H54 (cell line): ENCODE results near the gene MRC2.
A peak's percentile ranks its signal among the peaks of the same experiment; 100 is the strongest.
"Not testable (repeated sequence)": the region's sequence is repeated elsewhere in the genome, so short reads cannot be mapped to it uniquely, and the experiment has no call there.

ENCODE experiments used
- DNase-seq: peaks from one replicate; pipeline ENCODE4 v3.0.0; 2011; ENCODE audit warnings: low spot score, mixed read lengths; ENCODE audit not compliant: insufficient read length
- FAIRE-seq: peaks from 3 replicates; lab custom pipeline; 2011; peaks lifted over from hg19 to GRCh38; lab: Jason Lieb, UNC
- POLR2A ChIP-seq: IDR thresholded peaks from 2 replicates; pipeline ENCODE4 v1.6.1; 2011; ENCODE audit warnings: low read depth, mild to moderate bottlenecking, low read length

The MRC2 gene, protein sequence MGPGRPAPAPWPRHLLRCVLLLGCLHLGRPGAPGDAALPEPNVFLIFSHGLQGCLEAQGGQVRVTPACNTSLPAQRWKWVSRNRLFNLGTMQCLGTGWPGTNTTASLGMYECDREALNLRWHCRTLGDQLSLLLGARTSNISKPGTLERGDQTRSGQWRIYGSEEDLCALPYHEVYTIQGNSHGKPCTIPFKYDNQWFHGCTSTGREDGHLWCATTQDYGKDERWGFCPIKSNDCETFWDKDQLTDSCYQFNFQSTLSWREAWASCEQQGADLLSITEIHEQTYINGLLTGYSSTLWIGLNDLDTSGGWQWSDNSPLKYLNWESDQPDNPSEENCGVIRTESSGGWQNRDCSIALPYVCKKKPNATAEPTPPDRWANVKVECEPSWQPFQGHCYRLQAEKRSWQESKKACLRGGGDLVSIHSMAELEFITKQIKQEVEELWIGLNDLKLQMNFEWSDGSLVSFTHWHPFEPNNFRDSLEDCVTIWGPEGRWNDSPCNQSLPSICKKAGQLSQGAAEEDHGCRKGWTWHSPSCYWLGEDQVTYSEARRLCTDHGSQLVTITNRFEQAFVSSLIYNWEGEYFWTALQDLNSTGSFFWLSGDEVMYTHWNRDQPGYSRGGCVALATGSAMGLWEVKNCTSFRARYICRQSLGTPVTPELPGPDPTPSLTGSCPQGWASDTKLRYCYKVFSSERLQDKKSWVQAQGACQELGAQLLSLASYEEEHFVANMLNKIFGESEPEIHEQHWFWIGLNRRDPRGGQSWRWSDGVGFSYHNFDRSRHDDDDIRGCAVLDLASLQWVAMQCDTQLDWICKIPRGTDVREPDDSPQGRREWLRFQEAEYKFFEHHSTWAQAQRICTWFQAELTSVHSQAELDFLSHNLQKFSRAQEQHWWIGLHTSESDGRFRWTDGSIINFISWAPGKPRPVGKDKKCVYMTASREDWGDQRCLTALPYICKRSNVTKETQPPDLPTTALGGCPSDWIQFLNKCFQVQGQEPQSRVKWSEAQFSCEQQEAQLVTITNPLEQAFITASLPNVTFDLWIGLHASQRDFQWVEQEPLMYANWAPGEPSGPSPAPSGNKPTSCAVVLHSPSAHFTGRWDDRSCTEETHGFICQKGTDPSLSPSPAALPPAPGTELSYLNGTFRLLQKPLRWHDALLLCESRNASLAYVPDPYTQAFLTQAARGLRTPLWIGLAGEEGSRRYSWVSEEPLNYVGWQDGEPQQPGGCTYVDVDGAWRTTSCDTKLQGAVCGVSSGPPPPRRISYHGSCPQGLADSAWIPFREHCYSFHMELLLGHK (N-terminal part only)

DNA sequence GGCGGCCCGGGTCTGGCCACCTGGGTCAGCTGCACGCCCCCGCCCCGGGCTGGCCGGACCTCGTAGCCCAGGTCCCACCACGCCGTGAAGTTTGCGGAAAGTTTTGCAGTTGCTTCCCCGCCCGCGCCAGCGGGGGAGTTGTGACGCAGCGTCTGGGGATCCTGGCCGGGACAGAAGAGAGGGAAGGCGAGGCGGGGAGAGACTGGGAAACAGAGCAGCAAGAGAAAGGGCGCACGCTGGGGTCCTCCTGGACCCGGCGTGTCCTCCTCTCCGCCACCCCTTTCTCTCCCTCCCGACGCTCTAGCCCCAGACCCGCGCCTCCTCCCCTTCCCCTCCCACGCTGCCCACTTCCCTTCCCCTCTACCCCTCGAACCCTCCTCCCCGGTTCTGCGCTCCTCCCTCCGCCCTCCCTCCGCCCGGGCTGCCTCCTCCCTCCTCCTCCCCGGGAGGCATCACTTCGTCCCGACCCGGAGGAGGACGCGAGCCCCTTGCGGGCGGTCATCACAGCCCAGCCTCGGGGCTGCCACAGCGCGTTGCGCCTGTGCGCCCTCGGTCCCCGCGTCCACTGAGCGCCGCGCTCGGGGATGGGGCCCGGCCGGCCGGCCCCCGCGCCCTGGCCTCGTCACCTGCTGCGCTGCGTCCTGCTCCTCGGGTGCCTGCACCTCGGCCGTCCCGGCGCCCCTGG is at the start of gene MRC2:
Gene MRC2, plus strand, starts transcription at position 452 of the 685 bp plus-strand sequence. Its CDS starts 133 bp downstream, at position 585.
- DNase-seq (peak; percentile 87), FAIRE-seq (no peak)
- peak; percentile 56 for TF ChIP-seq POLR2A

DNA sequence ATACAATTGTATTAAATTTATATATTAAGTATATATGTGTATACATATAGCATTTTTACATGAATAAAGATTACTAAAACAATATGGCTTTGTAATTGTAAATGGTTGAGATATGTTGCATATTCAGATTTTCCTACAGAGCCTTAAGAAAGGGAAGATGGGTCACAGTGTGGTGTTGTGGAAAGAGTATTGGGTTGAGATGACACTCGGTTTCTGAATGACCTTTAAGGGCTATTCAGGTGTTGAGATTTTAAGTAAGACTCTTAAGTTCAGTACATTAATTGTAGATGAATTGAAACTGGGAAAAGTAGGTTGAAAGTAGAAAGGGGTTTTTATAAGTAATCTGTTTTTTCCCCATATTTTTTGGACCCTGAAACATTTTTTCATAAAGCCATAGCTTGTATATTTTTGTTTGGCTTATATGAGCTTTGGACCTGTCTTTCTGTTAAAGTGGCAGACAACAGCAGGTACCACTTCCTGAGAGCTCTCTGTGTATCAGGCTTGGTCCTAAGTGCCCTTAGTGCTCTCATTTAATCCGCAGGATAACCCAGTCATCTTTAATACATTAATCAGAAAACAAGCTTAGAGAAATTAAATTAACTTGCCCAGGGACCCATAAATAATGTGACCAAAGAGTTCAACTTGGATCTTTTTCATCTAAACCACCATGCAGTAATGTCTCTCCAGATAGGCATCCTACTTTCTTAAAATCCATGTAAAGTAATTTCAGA is 48.5 kb upstream of the MRC2 start:
- peak; percentile 55 for FAIRE-seq
- no peak for TF ChIP-seq POLR2A

DNA sequence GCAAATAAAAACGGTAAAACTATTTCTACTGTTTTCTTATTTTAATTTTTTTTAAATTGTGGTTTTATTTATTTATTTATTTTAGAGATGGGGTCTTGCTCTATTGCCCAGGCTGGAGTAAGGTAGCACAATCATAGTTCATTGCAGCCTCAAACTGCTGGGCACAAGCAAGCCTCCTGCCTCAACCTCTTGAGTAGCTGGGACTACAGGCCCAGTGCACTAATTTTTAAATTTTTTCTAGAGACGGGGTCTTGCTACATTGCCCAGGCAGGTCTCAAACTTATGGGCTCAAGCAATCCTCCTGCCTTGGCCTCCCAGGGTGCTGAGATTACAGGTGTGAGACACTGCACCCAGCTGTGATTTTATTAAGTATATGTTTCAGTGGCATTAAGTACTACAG is 46.5 kb upstream of the MRC2 start:
- FAIRE-seq (no peak), DNase-seq (no peak)
- TF ChIP-seq POLR2A = no peak

More for the DNA sequence above, 48.5 kb upstream of the MRC2 start:
- no peak for DNase-seq

DNA sequence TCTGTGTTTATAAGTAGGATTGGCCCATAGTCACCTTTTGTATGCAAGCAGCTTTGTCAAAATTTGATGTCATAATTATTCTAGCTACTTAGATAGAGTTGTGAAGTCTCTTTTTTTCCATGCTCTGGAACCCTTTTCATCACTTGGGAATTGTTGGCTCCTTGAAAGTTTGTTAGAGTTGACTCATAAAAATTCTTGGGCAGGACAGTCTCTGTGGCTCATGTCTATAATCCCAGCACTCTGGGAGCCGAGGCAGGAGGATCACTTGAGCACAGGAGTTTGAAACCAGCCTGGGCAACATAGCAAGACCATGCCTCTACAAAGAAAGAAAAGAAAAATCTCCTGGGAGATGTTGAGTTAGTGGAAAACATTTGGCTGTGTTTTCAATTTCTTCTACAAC is 45.7 kb upstream of the MRC2 start:
- DNase-seq (no peak), FAIRE-seq (peak; percentile 81)
- no peak for TF ChIP-seq POLR2A

DNA sequence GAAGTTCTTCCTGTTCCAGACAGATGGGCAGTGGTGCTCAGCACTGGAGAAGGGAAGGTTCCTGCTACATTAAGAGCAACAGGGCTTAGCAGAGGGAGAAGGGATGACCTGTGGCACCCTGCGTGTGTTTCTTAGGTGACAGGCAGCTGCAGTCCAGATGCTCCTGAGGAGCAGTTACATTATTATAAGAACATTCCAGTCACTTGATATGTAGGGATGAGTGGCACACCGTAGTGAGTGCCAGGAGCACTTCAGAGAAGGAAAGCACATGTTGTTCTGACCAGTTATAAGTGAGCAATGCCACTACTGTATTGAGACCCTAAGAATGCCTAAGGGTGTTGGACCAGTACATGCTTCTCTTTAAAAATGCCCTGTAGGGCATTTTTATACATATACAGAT is 39.9 kb upstream of the MRC2 start:
- no peak for FAIRE-seq

DNA sequence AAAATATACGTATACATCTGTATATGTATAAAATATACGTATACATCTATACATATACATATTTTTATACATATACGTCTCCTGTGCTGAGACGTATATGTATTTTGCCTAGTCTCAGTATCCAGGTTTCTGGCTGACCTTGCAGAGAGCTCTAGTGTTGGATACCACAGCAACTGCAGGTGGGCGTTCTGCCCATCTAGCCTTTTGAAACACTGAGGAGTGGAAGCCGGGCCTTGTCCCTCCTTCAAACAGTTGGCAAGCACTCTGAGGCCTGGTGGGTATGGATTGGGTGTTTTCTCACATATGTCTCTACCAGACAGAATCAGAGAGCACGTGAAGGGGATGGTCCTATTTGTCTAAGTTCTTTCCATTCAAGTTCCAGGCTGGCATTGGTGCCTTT is 39.4 kb upstream of the MRC2 start:
- no peak for DNase-seq
- no peak for FAIRE-seq
- no peak for TF ChIP-seq POLR2A

More for the DNA sequence above, 39.9 kb upstream of the MRC2 start:
- DNase-seq = no peak
- no peak for TF ChIP-seq POLR2A

DNA sequence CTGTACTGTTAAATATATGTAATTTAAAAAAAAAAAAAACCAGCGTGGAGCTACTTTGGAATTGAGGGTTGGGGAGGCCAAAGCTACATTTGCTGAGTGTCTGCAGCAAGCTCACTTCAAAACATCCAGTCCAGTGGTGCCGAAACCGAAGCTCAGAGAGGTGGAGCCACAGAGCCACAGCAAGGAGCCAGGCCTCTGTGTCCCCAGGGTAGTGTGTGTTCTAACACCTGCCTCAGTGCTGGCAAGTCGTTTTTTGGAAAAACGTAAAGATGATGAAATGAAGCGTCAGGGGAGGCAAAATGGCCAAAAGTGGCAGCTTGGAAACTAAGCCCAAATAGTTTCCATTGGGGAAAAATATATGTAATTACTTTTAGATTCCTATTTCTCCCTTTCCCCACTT is 36.1 kb upstream of the MRC2 start:
- TF ChIP-seq POLR2A = no peak
- DNase-seq = no peak
- no peak for FAIRE-seq

DNA sequence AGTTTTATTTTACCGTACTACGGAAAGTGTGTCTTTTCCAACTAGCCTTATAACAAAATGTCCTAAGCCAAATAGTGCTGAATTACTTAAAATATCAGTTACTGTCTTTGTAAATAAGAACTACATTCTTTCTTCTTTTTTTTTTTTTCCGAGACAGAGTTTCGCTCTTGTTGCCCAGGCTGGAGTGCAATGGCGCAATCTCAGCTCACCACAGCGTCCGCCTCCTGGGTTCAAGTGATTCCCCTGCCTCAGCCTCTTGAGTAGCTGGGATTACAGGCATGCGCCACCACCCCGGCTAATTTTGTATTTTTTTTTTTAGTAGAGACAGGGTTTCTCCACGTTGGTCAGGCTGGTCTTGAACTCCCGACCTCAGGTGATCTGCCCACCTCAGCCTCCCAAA is 35.6 kb upstream of the MRC2 start:
- DNase-seq, FAIRE-seq: not testable (repeated sequence)

DNA sequence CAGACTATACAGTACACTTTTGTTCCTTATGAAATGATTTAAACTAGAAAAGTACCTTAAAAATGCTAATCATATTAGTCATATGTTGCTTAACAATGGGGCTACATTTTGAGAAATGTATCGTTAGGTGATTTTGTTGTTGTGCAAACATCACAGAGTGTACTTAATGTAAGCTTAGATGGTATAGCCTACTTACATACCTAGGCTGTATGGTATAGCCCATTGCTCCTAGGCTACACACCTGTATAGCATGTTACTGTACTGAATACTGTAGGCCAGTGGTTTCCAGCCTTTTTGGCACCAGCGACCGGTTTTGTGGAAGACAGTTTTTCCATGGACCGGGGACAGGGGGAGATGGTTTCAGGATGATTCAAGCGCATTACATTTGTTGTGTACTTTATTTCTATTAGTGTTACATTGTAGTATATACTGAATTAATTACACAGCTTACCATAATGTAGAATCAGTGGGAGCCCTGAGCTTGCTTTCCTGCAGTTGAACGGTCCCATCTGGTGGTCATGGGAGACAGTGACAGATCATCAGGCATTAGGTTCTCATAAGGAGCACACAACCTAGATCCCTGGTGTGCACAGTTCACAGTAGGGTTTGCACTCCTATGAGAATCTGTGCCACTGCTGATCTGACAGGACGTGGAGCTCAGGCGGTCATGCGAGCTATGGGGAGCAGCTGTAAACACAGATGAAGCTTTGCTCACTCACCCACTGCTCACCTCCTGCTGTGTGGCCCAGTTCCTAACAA is 35.0 kb upstream of the MRC2 start:
- no peak for TF ChIP-seq POLR2A
- FAIRE-seq (no peak), DNase-seq (no peak)

DNA sequence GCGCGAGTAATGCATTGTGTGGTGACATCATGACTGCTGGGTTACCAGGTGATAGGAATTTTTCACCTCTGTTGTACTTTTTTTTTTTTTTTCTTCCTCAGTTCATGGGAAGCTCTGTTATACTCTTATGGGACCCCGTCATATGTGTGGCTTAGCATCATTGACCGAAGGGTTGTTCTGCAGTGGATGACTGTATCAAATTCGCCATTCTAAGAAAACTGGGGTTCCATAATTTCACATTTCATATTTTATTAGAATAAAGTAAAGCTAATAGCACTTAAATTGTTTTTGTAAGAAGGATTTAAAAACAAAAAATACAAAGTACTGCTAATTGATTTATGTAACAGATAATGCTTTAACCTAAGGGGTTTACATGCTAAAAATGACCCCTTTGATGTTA is 32.0 kb upstream of the MRC2 start:
- FAIRE-seq (no peak), DNase-seq (no peak)
- no peak for TF ChIP-seq POLR2A

DNA sequence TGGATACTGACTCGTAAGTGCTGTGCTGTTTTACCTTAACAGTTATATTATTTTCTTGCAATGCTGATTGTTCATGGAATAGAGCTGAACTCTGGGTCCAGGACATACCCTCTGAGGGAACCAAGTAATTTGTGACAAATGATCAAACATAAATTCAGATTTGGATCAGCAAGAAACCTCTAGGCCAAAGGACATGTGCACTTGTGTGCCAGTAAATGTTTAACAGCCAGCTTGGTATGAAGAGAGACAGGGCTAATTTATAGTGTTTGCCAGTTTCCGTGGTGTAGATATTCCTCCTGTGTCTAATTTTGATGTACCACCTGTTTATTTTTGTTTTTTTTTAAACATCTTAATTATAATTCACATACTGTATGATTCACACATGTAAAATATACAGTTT is 30.8 kb upstream of the MRC2 start:
- FAIRE-seq (no peak), DNase-seq (no peak)
- TF ChIP-seq POLR2A = no peak

DNA sequence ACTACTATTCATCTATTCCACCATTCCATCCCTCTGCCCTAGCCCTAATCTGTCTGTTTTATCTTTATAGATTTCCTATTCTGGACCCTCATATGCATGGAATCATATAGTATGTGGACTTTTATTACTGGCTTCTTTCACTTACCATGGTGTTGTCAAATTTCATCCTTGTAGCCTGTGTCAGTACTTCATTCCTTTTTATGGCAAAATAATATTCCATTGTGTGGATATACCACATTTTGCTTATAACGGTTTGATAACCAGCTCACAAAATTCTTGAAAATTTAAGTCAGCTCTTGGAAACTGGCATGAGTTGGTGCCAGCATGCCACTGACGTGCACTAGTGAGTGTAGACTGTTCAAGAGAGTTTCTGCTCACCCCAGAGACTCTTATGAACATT is 30.3 kb upstream of the MRC2 start:
- DNase-seq (no peak), FAIRE-seq (no peak)
- no peak for TF ChIP-seq POLR2A
